NB4 (cell line): ENCODE results near the gene DNAJB14.

Experiments used
- CTCF ChIP-seq: IDR thresholded peaks from one replicate; pipeline ENCODE4 v1.5.1; 2012; ENCODE audit warnings: low read depth, low read length
- MAX ChIP-seq: IDR thresholded peaks from 2 replicates; pipeline ENCODE4 v1.6.1; 2011; ENCODE audit warnings: low read depth, low read length
- POLR2A ChIP-seq: IDR thresholded peaks from 2 replicates; pipeline ENCODE4 v1.6.1; 2011; ENCODE audit warnings: mild to moderate bottlenecking; ENCODE audit not compliant: insufficient read length; ENCODE audit errors: extremely low read depth

- TF ChIP-seq MAX (no peak), CTCF (no peak), POLR2A (no peak)
These were observed 52.6 kb downstream of the DNAJB14 start for GRCh38 chr4:99893839-99894160.
